GM21576 (cell line): Measurements from ENCODE around the gene BRCA1.
"Not testable (repeated sequence)": the region's sequence is repeated elsewhere in the genome, so short reads cannot be mapped to it uniquely, and the experiment has no call there.

Source experiments
- ATAC-seq: cut with Tn5 transposase; IDR thresholded peaks from one replicate; pipeline ENCODE4 v1.9.1; 2021; ENCODE audit warnings: mild to moderate bottlenecking, moderate library complexity; ENCODE audit not compliant: unreplicated experiment

The BRCA1 gene

DNA sequence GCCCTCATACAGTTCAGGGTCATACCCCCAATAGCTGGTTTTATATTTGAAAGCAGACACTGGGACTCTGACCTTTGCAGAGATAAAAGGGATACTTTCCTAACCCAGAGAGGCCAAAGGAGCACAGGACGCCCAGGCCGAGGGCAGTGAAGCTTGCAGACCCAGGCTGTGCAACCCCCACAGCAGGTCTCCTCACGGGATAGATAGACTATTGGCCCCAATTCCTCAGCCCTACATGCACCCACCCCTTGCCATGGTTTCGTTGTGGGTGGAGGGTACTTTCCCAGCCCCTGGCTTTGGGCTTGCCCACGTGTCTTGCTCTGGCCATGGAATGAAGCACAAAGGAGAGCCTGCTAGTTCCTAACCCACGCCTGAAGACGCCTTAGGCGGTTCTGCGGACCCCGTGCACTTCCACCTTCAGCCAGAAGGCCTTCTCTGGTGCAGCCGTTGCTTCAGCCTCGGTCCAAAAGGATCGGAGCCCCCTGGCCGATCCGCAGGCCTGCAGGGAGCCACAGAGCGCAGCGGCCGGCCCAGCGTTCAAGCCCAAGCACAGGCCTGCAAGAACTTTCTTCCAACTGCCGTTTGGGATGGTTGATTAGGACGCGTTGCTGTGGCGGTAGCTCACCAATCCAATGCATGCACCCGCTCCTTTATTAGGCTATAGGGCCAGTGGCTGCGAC lies 9.8 kb upstream of the BRCA1 start:
- ATAC-seq, result no peak

GRCh38 chr17:43133439-43133838 lies 8.3 kb upstream of the BRCA1 start:
- ATAC-seq, result not testable (repeated sequence)

DNA sequence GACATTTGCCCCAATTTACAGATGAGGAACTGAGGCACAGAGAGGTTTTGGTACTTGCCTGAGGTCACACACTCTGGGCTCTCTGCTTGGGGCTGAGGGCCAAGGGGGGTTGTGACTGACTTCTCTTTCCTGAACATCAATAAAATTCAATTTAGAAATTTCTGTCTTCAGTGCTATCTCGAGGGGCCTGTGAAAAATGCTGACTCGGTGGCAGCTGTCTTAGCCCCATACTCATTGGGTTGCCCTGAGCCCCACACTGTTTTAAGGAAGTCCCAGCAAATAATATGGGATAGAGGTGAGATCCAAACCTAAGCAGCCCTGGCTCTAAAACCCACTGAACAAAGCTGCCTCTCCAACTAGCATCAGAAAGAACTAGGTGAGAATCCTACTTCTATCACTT lies 7.0 kb upstream of the BRCA1 start:
- no peak for ATAC-seq

GRCh38 chr17:43129671-43130010 lies 4.5 kb upstream of the BRCA1 start:
- ATAC-seq, result no peak

GRCh38 chr17:43127333-43127876 lies 2.2 kb upstream of the BRCA1 start:
- ATAC-seq, result not testable (repeated sequence)

DNA sequence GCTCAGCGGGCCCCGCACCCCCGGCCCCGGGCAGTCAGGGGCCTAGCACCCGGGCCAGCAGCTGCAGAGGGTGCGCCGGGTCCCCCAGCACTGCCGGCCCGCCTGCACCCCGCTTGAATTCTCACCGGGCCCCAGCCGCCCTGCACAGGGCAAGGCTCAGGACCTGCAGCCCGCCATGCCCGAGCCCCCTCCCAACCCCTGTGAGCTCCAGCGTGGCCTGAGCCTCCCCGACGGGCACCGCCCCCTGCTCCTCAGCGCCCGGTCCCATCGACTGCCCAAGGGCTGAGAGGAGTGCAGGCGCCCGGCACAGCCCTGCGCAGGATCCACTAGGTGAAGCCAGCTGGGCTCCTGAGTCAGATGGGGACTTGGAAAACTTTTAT lies 1.7 kb upstream of the BRCA1 start:
- ATAC-seq, result no peak

DNA sequence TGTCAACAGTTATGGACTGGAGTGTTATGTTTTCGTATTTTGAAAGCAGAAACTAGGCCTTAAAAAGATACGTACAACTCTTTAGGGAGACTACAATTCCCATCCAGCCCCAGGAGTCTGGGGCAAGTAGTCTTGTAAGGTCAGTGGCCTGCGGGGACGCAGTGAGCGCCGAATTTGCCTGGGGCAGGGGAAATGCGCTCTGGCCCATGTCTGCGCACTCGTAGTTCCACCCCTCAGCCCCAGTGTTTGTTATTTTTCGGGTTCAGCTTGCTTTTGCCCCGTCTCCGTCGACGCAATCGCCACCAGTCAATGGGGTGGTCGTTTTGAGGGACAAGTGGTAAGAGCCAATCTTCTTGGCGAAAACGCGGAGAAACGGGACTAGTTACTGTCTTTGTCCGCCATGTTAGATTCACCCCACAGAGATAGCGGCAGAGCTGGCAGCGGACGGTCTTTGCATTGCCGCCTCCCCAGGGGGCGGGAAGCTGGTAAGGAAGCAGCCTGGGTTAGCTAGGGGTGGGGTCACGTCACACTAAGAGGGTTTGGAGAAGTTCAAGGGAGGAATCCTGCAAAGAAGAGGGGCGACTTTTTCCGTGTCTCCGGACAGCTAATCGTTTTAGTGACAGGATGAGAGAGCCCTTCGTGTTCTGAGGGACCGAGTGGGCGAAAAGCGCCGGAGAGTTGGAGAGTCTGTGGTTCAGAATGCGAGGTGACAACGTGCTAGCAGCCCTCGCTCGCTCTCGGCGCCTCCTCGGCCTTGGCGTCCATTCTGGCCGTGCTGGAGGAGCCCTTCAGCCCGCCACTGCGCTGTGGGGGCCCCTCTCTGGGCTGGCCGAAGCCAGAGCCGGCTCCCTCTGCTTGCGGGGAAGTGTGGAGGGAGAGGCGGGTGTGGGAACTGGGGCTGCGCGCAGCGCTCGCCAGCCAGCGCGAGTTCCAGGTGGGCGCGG lies 1.1 kb upstream of the BRCA1 start:
- ATAC-seq, result no peak

- no peak for ATAC-seq
These were observed 6.2 kb downstream of the BRCA1 start for GRCh38 chr17:43118679-43119615.

GRCh38 chr17:43114151-43114552 lies 11.0 kb downstream of the BRCA1 start:
- no peak for ATAC-seq

GRCh38 chr17:43106552-43106951 lies 18.6 kb downstream of the BRCA1 start:
- no peak for ATAC-seq

DNA sequence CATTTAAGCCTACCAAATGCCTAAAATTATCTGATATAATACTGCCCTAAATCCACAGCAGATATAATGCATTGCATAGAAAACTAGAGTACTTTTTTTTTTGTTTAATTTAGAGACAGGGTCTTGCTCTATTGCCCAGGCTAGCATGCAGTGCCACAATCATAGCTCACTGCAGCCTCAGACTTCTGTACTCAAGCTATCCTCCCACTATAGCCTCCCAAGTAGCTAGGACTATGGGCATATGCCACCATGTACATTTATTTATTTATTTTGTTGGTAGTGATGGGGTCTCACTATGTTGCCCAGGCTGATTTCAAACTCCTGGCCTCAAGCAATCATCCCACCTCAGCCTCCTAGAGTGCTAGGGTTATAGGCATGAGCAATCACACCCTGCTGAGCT lies 20.0 kb downstream of the BRCA1 start:
- no peak for ATAC-seq

DNA sequence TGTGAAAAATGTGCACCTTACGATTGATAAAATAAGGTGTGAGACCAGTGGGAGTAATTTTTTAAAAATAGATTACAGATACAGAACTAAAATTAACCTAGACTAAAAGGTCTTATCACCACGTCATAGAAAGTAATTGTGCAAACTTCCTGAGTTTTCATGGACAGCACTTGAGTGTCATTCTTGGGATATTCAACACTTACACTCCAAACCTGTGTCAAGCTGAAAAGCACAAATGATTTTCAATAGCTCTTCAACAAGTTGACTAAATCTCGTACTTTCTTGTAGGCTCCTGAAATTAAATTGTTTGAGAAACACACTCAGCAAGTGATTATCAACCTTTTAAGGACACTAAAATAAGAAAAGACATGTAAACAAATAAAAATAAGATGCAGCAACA lies 20.5 kb downstream of the BRCA1 start:
- no peak for ATAC-seq

GRCh38 chr17:43095364-43095763 lies 29.8 kb downstream of the BRCA1 start:
- ATAC-seq, result not testable (repeated sequence)

- ATAC-seq, result no peak
These were observed 30.9 kb downstream of the BRCA1 start for GRCh38 chr17:43094129-43094835.

- no peak for ATAC-seq
These were observed 32.3 kb downstream of the BRCA1 start for GRCh38 chr17:43092901-43093300.

DNA sequence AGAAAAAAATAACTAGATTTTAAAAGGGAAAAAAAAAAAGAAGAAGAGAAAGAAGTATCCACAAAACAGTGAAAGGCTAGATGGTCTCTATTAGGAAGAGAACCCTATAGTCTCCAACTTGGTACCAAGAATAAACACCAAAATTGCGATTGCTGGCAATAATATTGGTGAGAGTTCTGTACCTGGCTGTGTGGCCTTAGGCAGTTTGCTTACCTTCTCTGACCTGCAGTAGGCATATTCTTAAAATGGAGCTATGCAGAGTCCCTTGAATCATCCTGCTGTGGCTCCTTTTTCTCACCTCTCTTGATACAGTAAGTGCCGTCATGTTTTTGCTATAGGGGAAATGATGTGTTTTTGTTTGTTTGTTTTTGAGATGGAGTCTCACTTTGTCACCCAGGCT lies 35.1 kb downstream of the BRCA1 start:
- ATAC-seq, result no peak

GRCh38 chr17:43085474-43085873 lies 39.7 kb downstream of the BRCA1 start:
- no peak for ATAC-seq

DNA sequence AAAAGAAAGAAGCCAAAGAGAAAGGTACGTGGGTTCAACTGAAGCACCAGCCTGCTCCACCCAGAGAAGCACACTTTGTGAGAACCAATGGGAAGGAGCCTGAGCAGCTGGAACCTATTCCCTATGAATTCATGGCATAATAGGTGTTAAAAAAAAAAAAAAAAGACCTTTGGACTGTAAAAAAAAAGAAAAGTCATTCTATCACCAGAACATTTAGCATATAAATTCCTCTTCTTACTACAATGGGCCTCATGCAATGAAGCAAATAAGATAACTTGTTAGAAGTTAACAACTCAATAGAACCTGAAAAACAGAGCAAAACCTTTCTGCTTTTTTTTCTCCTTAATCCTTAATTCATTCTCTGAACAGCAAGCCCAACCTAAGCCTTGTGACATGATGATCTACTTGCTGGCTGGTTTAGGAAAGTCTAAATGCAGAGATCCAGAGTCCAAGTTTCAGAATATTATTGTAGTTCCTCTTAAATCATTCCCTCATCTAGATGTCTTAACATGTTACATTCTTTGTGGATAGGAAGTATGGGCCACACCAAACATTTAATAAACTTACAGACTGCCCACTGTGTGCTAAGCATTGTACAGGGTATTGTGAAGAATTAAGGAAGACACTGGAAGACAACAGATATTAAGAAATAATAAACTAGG lies 45.4 kb downstream of the BRCA1 start:
- no peak for ATAC-seq

GRCh38 chr17:43074869-43075268 lies 50.3 kb downstream of the BRCA1 start:
- ATAC-seq, result no peak

DNA sequence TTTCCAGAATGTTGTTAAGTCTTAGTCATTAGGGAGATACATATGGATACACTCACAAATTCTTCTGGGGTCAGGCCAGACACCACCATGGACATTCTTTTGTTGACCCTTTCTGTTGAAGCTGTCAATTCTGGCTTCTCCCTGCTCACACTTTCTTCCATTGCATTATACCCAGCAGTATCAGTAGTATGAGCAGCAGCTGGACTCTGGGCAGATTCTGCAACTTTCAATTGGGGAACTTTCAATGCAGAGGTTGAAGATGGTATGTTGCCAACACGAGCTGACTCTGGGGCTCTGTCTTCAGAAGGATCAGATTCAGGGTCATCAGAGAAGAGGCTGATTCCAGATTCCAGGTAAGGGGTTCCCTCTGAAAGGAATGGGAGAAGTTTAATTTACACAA lies 54.3 kb downstream of the BRCA1 start:
- no peak for ATAC-seq
